HTERT RPE-1 (cell line): ENCODE measurements around the gene SMIM1.
"Not testable (repeated sequence)": the region's sequence is repeated elsewhere in the genome, so short reads cannot be mapped to it uniquely, and the experiment has no call there.

Experiments
- in situ Hi-C: fragments of 300-500 bp; cut with MboI; formaldehyde crosslinking; loops from 4 replicates; pipeline ENCODE4 v1.14.3; 2020; ENCODE audit warnings: low sequenced_read_pairs

Gene SMIM1, protein sequence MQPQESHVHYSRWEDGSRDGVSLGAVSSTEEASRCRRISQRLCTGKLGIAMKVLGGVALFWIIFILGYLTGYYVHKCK

GRCh38 chr1:3772715-3773571 is at the start of gene SMIM1:
TSS of gene SMIM1 (plus strand) at chr1:3772749. CDS start at chr1:3775374, 2,625 bp downstream.
- in situ Hi-C loops, result no loop called here

DNA sequence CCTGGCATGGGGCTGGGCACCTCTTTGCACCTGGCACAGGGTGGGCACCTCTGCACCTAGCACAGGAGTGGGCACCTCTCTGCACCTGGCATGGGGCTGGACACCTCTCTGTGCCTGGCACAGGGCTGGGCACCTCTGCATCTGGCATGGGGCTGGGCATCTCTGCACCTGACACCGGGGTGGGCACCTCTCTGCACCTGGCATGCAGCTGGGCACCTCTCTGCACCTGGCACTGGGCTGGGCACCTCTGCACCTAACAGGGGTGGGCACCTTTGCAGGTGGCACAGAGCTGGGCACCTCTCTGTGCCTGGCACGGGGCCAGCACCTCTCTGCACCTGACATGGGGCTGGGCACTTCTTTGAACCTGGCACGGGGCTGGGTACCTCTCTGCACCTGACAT is 49.7 kb upstream of the SMIM1 start:
- in situ Hi-C loops, result no loop called here

GRCh38 chr1:3724416-3725030 is 48.0 kb upstream of the SMIM1 start:
- in situ Hi-C loops, result not testable (repeated sequence)

DNA sequence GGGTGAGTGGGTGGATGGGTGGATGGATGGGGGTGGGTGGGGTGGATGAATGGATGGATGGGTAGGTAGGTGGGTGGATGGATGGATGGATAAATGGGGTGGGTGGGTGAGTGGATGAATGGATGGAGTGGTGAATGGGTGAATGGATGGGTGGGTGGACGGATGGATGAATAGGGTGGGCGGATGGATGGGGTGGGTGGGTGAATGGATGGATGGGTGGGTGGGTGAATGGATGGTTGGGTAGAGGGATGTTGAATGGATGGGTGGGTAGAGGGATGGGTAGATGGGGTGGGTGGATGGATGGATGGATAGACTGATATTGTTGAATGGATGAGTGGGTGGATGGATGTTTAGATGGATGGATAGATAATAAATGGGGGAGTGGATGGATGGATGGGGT is 47.2 kb upstream of the SMIM1 start:
- in situ Hi-C loops, result no loop called here

DNA sequence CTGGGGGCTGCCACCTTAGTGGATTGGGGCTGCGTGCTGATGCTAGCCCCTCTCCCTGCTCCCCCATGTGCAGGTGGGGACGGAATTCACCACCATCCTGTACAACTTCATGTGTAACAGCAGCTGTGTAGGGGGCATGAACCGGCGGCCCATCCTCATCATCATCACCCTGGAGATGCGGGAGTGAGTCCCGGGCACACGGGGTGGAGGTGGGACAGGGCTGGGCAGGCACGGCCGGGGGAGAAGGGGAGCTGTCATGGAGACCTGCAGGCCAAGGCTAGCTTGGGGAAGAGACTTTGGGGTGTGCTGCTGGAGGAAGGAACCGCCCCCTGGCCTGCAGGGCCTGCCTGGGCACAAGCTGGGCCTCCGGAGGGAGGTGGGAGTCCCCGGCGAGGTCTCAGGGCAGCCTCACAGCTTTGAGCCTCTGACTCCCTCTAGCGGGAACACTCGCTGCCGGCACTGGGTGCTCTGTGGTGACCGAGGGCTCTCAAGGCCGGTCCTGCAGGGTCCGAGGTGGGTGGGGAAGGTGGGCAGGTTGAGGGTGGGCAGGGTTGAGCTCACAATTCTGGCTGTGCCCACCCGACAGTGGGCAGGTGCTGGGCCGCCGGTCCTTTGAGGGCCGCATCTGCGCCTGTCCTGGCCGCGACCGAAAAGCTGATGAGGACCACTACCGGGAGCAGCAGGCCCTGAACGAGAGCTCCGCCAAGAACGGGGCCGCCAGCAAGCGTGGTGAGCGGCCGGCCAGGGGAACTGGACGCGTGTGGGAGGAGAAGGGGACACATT is 45.3 kb upstream of the SMIM1 start:
- in situ Hi-C loops, result no loop called here

GRCh38 chr1:3727825-3728776 is 44.4 kb upstream of the SMIM1 start:
- in situ Hi-C loops, result no loop called here

DNA sequence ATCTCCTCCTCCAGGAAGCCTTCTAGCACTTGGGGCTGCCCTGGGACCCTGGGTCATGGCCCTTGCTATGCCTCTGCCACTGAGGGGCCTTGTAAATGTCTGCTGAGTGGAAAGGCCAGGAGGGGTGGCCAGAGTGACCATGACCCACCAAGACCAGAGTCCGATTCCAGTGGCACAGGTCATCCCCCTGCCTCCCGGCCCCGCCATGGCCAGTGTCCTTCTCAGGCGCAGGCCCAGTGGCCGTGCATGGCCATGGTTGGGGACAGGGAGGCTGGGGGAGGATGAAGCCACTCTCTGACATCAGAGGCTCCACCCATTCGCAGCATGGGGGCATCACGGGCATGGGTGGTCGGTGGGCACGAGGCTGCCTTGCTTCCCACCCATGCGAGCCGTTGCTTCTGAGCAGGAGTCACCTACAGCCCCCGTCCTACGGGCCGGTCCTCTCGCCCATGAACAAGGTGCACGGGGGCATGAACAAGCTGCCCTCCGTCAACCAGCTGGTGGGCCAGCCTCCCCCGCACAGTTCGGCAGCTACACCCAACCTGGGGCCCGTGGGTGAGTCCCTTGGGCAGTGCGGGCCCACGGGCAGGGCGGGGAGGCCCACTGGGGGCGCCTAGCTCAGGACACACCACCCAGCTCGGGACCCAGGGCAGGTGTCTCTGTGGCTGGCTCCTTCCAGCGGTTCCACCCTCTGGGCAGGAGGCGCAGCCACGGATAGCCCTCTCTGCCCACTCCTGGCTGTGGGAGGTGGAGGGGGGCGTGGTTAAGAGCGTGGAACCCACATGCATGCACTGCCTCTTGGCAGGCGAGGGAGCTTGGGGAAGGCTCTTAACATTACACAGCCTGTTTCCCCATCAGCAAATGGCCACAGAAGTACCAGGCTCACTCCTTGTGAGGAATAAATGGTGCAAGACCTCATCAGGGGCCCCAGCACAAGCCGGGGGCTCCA is 42.7 kb upstream of the SMIM1 start:
- in situ Hi-C loops, result no loop called here

DNA sequence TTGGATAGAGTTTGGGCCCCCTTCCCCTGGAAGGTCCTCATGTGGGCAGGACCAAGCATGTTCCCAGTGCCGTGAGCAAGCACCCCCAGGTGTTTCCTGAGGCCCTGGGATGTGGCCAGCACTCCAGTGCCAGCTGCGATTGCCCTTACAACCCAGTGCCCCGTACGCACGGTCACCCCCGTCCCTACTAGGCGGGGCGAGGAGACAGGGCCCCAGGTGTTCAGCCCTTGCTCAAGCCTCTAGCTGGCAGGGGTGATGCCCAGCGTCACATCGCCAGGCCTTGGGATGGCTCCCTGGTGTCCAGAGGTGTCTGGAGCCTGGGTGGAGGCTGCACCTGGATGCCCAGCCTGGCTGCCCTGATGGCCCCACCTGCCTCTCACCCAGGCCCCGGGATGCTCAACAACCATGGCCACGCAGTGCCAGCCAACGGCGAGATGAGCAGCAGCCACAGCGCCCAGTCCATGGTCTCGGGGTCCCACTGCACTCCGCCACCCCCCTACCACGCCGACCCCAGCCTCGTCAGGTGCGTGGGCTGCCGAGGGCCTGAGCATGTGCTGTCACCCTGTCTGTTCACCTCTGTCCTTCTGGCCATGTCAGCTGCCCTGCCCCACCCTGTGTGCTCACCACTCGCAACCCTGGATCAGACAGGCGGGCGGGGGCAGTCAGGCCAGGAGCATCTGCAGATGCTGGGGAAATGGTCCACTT is 41.9 kb upstream of the SMIM1 start:
- in situ Hi-C loops, result no loop called here

DNA sequence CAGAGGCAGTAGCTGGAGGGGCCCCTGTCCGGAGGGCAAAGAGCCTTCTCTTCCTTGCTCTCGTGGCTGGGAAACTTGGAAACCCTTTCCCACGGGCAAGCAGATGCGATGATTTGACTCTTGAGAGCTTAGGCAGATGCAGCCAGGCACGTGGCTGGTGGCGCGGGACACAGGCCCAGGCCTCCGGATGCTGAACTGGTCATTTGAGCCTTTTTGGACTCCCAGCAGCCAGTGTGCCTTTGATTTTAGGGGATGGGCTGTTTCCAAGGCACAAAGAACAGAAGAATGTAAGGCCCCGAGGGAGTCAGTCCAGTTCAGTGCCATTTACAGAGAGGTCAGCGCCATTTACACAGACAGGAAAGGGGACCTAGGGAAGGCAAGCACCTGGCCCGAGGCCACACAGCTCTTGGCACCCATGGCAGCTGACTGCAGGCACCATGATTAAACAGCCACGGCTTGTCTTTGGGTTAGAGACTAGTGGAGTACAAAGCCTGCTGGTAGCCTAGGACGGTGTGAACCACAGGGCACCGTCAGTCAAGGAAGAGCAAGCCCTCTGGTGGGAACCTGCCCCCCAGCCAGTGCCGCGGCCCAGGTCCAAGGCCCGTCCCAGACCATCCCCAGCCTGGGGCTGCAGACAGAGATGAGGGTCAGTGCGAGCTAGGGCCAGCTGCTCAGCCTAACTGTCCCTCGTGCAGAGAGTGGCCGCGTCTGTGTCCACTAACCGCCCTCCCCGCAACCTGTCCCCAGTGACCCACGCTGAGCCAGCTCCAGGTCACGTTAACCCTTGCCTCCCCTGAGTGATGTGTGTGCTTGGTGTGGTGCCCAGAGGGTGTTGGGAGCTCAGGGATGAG is 40.7 kb upstream of the SMIM1 start:
- in situ Hi-C loops, result no loop called here

DNA sequence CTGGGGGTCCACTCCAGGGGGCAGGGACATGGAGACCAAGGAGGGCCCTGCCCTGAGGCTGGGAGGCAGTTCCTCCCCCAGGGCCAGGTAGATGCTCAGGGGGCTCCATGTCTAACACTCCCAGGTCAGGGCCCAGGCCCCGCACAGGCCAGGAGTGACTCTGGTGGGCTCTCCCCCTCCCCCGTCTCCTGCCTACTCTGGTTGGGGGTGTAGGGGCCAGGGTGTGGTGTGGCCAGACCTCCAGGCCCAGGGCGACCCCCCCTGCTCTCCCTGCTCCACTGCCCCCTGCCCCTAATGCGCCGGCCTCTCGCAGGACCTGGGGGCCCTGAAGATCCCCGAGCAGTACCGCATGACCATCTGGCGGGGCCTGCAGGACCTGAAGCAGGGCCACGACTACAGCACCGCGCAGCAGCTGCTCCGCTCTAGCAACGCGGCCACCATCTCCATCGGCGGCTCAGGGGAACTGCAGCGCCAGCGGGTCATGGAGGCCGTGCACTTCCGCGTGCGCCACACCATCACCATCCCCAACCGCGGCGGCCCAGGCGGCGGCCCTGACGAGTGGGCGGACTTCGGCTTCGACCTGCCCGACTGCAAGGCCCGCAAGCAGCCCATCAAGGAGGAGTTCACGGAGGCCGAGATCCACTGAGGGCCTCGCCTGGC is 40.0 kb upstream of the SMIM1 start:
- in situ Hi-C loops, result no loop called here

GRCh38 chr1:3733094-3733882 is 39.3 kb upstream of the SMIM1 start:
- in situ Hi-C loops, result no loop called here

- in situ Hi-C loops, result no loop called here
Observed at GRCh38 chr1:3733883-3734589, 38.5 kb upstream of the SMIM1 start.

DNA sequence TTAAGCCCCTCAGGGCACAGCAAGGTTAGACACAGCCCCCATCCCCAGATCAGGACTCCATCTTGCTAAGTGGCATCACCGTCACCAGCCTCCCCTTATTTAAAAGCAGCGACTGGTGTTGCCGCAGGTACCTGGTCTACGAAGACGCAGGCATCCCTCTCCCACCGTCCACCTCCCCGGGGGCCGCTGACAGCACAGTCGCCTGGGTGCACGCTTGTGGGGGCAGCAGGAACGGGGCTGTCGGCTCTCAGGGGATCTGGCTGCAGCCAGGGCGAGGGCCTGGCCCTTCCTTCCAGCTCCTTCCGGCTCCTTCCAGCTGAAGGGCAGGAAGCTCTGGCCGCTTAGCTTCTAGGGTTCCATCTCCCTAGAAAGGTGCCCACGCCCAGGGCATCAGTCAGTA is 37.9 kb upstream of the SMIM1 start:
- in situ Hi-C loops, result no loop called here

DNA sequence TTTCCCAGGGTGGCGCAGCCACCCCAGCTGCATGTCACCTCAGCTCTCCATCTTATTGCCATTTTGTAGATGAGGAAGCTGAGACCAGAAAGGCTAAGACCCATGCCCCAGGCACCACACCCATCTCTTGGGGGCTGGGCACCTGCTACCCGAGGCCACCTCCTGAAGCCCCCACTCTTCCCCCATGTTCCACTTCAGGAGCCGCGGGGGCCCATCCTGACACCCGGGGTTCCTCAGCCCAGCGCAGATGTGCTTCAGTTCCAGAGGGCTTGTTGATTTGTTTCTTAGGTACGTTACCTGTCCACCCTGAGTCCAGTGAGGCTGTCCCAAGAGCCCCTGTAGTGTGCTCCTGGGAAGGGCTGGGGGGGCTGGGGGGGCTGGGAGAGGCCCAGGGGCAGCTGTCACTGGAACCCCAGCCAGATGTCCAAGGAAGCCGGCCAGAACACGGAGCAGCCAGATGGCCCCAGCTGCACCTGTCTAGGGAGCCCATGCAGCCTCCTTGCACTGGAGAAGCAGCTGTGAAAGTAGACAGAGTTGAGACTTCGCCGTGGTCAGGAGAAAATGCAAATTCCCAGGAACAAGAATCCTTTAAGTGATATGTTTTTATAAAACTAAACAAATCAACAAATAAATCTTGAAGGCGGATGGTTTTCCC is 37.4 kb upstream of the SMIM1 start:
- in situ Hi-C loops, result no loop called here

GRCh38 chr1:3735688-3736087 is 36.9 kb upstream of the SMIM1 start:
- in situ Hi-C loops, result no loop called here
